OCI-LY7 (cell line): ENCODE results near the gene CACNA2D4.

Experiments
- EZH2phosphoT487 ChIP-seq: fragments of 200-600 bp; sonication (generic); IDR thresholded peaks from 2 replicates; pipeline ENCODE4 v1.6.1; 2018; ENCODE audit warnings: low read depth, borderline replicate concordance, mild to moderate bottlenecking, mixed run types, antibody characterized with exemption, low read length, moderate library complexity, mixed read lengths
- TF ChIP-seq, protein P1 (sequence below): fragments of 200-600 bp; sonication (generic); conservative IDR thresholded peaks from 2 replicates; pipeline ENCODE4 v1.5.1; 2014; ENCODE audit warnings: mild to moderate bottlenecking, antibody characterized with exemption, low read length, moderate library complexity, mixed read lengths

DNA sequence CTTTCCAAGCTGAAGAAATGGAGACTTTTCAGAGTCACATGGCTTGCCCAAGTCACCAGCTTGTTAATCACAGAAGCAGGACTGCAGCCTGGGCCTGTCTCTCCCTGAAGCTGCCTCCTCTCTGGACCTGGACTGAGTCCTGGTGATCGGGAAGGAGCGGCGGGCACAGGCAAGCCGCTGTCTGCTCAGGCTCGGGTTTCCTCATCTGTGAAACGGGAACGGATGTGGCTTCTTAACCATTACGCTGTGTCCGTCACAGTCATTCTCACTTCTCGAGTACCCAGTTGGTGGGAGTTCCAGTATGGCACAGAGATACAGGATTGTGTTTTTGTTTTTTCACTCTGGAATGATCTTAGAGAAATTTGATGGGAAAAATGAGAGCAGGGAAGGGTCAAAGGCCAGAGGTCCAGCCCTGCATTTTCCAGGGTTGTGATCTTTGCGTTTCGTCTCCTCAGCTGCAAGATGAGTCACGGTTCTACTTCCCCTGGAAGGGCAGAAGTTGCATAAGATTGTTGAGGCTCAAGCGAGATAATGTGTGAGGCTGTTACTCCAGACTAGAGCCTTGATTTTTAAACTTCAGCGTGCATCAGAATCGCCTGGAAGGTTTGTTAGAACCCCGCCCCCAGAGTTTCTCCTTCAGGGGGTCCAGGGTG lies 105.7 kb downstream of the CACNA2D4 start:
- TF ChIP-seq, protein P1, sequence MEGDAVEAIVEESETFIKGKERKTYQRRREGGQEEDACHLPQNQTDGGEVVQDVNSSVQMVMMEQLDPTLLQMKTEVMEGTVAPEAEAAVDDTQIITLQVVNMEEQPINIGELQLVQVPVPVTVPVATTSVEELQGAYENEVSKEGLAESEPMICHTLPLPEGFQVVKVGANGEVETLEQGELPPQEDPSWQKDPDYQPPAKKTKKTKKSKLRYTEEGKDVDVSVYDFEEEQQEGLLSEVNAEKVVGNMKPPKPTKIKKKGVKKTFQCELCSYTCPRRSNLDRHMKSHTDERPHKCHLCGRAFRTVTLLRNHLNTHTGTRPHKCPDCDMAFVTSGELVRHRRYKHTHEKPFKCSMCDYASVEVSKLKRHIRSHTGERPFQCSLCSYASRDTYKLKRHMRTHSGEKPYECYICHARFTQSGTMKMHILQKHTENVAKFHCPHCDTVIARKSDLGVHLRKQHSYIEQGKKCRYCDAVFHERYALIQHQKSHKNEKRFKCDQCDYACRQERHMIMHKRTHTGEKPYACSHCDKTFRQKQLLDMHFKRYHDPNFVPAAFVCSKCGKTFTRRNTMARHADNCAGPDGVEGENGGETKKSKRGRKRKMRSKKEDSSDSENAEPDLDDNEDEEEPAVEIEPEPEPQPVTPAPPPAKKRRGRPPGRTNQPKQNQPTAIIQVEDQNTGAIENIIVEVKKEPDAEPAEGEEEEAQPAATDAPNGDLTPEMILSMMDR, result no peak
- TF ChIP-seq EZH2phosphoT487, result no peak
